ENCODE results near the gene PDE1A. TPM values are rescaled to one million over a fixed set of nuclear protein-coding genes. Genes with fewer than 3 reads are reported as not detected.

The PDE1A gene
- total and polyA plus RNA-seq, 2 of the 13 experiments (the other 11 are each of a cell fraction or from before 2014, with no cell fraction given): not detected

GRCh38 chr2:182240862-182241371, 185.9 kb downstream of the PDE1A start (continued):
- TF ChIP-seq ZNF646 (CRISPR knock-in tag; IDR thresholded peaks at IDR 0.05) (no peak), ZNF816 (CRISPR knock-in tag; IDR thresholded peaks at IDR 0.05; ENCODE audit: borderline replicate concordance) (no peak), TFAP4 (IDR thresholded peaks at IDR 0.05; ENCODE audit: borderline replicate concordance, low read depth) (no peak), HNF4A (CRISPR knock-in tag; IDR thresholded peaks at IDR 0.05) (peak; percentile 75), CBFB (CRISPR knock-in tag; IDR thresholded peaks at IDR 0.05) (no peak), BORCS8-MEF2B (CRISPR knock-in tag; IDR thresholded peaks at IDR 0.05) (no peak), ZNF564 (CRISPR knock-in tag; IDR thresholded peaks at IDR 0.05) (no peak), HES4 (CRISPR knock-in tag; IDR thresholded peaks at IDR 0.05; ENCODE audit: borderline replicate concordance) (no peak), KDM4B (CRISPR knock-in tag; IDR thresholded peaks at IDR 0.05) (no peak), PHF8 (CRISPR knock-in tag; IDR thresholded peaks at IDR 0.05) (no peak)
- TF ChIP-seq, protein P1, sequence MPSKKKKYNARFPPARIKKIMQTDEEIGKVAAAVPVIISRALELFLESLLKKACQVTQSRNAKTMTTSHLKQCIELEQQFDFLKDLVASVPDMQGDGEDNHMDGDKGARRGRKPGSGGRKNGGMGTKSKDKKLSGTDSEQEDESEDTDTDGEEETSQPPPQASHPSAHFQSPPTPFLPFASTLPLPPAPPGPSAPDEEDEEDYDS (CRISPR knock-in tag; IDR thresholded peaks at IDR 0.05): no peak
- TF ChIP-seq, protein P2, sequence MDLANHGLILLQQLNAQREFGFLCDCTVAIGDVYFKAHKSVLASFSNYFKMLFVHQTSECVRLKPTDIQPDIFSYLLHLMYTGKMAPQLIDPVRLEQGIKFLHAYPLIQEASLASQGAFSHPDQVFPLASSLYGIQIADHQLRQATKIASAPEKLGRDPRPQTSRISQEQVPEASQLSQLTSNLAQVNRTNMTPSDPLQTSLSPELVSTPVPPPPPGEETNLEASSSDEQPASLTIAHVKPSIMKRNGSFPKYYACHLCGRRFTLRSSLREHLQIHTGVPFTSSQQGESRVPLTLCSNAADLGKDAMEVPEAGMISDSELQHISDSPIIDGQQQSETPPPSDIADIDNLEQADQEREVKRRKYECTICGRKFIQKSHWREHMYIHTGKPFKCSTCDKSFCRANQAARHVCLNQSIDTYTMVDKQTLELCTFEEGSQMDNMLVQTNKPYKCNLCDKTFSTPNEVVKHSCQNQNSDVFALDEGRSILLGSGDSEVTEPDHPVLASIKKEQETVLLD (CRISPR knock-in tag; IDR thresholded peaks at IDR 0.05; ENCODE audit: low read depth): no peak
- TF ChIP-seq, protein P3, sequence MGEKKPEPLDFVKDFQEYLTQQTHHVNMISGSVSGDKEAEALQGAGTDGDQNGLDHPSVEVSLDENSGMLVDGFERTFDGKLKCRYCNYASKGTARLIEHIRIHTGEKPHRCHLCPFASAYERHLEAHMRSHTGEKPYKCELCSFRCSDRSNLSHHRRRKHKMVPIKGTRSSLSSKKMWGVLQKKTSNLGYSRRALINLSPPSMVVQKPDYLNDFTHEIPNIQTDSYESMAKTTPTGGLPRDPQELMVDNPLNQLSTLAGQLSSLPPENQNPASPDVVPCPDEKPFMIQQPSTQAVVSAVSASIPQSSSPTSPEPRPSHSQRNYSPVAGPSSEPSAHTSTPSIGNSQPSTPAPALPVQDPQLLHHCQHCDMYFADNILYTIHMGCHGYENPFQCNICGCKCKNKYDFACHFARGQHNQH (CRISPR knock-in tag; IDR thresholded peaks at IDR 0.05): no peak
- TF ChIP-seq, protein P4, sequence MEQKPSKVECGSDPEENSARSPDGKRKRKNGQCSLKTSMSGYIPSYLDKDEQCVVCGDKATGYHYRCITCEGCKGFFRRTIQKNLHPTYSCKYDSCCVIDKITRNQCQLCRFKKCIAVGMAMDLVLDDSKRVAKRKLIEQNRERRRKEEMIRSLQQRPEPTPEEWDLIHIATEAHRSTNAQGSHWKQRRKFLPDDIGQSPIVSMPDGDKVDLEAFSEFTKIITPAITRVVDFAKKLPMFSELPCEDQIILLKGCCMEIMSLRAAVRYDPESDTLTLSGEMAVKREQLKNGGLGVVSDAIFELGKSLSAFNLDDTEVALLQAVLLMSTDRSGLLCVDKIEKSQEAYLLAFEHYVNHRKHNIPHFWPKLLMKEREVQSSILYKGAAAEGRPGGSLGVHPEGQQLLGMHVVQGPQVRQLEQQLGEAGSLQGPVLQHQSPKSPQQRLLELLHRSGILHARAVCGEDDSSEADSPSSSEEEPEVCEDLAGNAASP (CRISPR knock-in tag; IDR thresholded peaks at IDR 0.05; ENCODE audit: borderline replicate concordance): no peak
- TF ChIP-seq, protein P5, sequence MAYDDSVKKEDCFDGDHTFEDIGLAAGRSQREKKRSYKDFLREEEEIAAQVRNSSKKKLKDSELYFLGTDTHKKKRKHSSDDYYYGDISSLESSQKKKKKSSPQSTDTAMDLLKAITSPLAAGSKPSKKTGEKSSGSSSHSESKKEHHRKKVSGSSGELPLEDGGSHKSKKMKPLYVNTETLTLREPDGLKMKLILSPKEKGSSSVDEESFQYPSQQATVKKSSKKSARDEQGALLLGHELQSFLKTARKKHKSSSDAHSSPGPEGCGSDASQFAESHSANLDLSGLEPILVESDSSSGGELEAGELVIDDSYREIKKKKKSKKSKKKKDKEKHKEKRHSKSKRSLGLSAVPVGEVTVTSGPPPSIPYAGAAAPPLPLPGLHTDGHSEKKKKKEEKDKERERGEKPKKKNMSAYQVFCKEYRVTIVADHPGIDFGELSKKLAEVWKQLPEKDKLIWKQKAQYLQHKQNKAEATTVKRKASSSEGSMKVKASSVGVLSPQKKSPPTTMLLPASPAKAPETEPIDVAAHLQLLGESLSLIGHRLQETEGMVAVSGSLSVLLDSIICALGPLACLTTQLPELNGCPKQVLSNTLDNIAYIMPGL (CRISPR knock-in tag; IDR thresholded peaks at IDR 0.05; ENCODE audit: borderline replicate concordance in 1 of 2, low read depth in 1 of 2): peak in 1 of 2 experiments; percentile 27; a peak in 1 of 4 replicates

All from HepG2 (cell line).